ENCODE data around the gene CTSL. TPM values are rescaled to one million over a fixed set of nuclear protein-coding genes. Genes with fewer than 3 reads are reported as not detected.

Gene CTSL
- total RNA-seq = 10 to 100 TPM; 13.2 to 43.0 TPM

DNA sequence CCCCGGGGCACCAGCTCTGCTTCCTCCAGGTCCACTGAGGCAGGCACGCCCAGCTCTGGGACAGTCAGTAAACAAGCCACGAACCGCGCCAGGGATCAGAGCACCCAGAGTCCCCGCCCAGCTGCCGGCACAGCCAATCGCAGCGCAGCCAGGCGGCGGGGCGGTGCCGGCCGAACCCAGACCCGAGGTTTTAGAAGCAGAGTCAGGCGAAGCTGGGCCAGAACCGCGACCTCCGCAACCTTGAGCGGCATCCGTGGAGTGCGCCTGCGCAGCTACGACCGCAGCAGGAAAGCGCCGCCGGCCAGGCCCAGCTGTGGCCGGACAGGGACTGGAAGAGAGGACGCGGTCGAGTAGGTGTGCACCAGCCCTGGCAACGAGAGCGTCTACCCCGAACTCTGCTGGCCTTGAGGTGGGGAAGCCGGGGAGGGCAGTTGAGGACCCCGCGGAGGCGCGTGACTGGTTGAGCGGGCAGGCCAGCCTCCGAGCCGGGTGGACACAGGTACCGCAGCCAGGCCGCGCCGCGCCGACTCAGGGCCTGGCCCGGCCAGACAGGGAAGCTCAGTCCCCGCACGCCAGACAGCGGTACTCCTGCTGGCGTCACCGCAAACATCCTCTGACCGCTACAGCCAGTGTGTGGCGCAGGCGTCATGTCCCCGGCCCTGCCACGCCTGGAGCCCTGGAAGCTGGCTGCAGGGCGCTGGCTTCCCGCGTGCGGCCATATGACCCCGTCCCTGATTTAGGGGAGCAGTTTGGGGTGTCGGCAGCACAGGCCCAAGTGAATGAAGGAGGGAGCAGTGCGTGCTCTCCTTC is at the start of gene CTSL:
TSS of gene CTSL (plus strand) at position 220 of the 810 bp plus-strand sequence. CDS start 1,485 bp downstream, outside the sequence.
- Mint-ChIP-seq H3K4me1 (peaks cover 6% of the 10 kb centered on the region), H3K27me3 (no peaks in the 10 kb centered on the region), H3K9me3 (no peaks in the 10 kb centered on the region), H3K27ac (peak within 1 kb of the TSS; percentile 92), H3K36me3 (ENCODE audit: low read depth) (peaks cover 29% of the 10 kb centered on the region), H3K4me3 (peak within 1 kb of the TSS; percentile 94)
- peak; percentile 86 for ATAC-seq (replicated peaks)

DNA sequence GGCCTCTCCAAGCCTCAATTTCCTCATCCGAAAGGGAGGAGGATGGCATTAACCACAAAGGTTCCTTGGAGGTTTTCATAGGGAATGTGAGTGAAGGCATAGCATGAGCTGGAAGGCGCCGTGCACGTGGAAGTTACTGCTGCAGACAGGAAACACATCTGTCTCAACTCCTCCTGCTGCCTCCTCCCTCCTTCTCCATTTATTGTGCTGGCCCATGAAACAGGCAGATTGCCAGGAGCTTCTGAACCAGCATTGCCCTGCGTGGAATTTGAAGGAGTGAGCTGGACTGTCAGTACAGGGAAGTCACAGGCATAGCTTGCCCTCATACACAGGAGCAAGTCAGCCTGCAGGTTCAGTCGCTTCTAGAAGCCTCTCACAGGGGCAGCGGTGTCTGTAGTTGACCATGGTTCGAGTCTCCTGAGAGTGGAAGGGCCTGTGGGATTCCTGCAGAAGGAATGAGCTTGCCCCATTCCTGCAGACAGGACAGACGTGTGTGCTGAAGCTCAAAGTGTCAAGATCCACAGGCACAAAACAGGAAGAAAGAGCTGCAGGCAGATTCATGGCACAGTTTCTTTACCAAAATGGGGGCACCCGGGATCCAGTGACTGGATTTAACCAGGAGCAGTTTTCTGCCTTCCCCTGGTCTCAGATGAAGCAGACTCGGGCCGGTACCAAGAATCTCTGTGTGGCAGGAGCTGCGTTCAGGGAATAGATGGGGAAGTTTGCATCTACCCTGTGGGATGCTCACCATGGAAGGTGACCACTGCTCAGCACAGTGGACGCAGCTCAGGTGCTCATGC is 48.7 kb upstream of the CTSL start:
- ATAC-seq (replicated peaks) = no peak
- H3K4me3 Mint-ChIP-seq = no peak overlapping the region
- no peaks in the 10 kb centered on the region for H3K36me3 Mint-ChIP-seq (ENCODE audit: low read depth)
- H3K27ac Mint-ChIP-seq = no peak overlapping the region
- peaks cover 3% of the 10 kb centered on the region for H3K27me3 Mint-ChIP-seq
- H3K9me3 Mint-ChIP-seq = no peaks in the 10 kb centered on the region
- H3K4me1 Mint-ChIP-seq = no peaks in the 10 kb centered on the region

DNA sequence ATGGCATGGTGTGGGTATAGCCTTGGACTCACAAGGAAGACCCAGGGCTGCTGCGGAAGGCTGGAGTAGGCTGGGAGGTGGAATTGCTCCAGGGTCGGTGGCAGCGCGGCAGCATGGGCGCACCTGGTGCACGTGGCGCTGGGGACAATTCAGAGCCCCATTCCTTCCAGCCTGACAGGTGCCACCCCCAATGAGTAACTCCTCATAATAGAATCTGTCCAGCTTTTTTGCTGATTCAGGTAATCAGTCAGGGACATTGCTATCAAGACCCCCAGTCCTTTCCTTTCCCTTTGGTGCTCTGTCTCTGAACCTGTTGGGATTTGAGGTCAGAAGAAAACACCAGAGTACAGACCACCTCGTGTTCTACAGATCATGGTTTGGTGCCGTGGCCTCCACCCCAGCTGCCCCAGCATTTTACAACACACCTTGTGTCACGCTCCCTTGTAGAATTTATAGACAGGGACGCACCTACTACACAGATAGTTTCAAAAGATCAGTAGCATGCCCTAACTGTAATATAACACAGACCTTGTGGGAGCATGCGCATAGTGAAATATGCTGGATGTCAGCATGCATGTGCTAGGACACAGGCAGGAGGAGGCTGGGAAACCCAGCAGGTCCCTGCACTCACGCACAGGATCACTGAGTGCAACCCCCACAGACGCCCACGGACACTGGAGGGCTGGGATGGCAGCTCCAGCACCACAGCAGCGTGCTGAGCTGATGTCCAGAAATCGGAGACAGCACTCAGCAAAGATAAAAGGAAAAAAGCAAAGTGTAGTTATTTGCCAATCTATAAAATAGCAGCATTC is 47.9 kb upstream of the CTSL start:
- Mint-ChIP-seq H3K4me1 (no peaks in the 10 kb centered on the region), H3K4me3 (no peak overlapping the region), H3K27me3 (peaks cover 3% of the 10 kb centered on the region), H3K36me3 (ENCODE audit: low read depth) (no peaks in the 10 kb centered on the region), H3K27ac (no peak overlapping the region), H3K9me3 (no peaks in the 10 kb centered on the region)
- ATAC-seq (replicated peaks) = no peak

DNA sequence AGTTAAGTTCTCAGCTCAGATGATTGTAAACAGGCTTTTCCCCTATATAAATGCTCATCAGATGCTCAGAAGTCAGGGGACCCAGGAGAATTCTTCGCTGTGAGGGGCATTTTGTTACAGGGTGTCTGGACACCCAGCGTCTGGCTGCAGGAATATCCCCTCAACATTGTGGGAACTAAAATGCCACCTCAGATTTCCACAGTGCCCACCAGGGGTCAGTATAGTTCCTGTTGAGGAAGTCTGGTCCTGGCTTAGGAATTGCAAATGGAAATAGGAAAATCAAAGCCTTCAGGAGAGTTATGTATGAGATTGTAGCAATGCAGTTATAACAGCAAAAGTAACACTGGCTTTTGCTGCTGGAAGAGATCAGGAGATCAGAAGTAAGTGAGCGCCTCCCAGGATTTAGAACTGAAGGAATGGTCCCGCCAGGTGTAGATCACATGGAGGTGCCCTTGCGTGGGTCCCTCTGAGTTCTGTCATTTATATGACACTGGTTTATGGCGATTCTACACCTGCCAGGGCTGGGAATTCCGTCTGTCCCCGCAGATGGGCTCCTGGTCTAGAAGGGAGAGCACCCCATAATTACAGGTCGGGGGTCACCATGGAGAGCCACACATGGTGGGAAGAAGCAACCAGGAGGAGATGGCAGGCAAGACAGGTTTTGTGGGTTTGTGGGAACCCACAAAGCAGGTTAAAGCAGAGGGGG is 47.1 kb upstream of the CTSL start:
- H3K4me1 Mint-ChIP-seq = no peaks in the 10 kb centered on the region
- H3K9me3 Mint-ChIP-seq = no peaks in the 10 kb centered on the region
- no peak overlapping the region for H3K27ac Mint-ChIP-seq
- H3K4me3 Mint-ChIP-seq = no peak overlapping the region
- no peak for ATAC-seq (replicated peaks)
- H3K27me3 Mint-ChIP-seq = peaks cover 3% of the 10 kb centered on the region
- H3K36me3 Mint-ChIP-seq (ENCODE audit: low read depth) = no peaks in the 10 kb centered on the region

DNA sequence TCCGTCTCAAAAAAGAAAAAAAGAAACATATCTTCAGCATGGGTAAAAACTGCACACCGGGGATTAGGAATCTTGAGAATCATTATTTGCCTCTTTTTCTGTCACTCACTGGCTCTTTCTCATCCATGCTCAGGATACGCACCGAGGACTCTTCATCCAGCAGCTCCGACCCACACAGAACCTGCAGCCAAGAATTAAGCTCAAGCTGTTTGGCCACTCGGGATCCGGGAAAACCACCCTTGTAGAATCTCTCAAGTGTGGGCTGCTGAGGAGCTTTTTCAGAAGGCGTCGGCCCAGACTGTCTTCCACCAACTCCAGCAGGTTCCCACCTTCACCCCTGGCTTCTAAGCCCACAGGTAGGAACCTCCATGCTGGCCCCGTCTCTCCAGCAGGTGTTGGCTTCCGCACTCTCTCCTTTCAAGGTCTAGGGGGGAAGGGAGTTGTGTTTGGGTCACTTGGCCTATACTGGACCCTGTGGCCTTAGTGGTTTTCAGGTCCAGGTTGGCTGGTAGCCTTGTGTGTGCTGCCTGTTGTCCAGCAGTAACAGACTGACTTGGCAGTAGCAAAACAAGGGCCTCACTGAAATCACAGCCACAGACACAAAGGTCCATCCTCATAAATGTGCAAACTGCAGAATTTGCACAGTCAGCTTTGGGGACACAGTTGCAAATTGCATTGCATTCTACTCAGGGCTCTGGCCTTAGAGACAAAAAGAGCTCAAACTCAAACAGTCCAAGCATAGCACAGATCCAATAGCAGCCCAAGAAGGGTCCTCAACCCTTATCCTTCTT is 44.5 kb upstream of the CTSL start:
- Mint-ChIP-seq H3K27me3 (peaks cover 3% of the 10 kb centered on the region), H3K9me3 (peaks cover 4% of the 10 kb centered on the region), H3K27ac (no peak overlapping the region), H3K36me3 (ENCODE audit: low read depth) (no peaks in the 10 kb centered on the region), H3K4me1 (peaks cover 14% of the 10 kb centered on the region), H3K4me3 (no peak overlapping the region)
- ATAC-seq (replicated peaks) = no peak

DNA sequence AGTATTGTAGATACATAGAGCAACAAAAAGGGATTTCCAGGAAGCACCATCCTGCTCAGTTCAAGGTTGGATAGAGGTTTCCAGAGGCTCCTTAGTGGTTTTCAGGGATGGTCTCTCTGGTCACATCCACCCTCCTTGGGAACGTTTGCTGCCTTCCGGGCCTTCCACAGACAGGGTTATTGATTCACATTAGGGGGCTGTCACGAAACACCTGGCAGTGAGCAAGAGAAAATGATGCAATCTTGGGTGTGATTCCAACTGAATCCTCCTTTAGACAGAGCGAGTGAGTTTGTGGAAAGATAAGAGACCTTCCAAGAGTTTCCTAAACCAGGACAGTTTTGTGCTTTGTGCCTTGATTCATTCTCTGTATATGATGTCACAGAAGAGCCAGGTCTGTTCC is 43.8 kb upstream of the CTSL start:
- no peak overlapping the region for H3K4me3 Mint-ChIP-seq
- peaks cover 2% of the 10 kb centered on the region for H3K27me3 Mint-ChIP-seq
- H3K36me3 Mint-ChIP-seq (ENCODE audit: low read depth) = no peaks in the 10 kb centered on the region
- H3K9me3 Mint-ChIP-seq = peaks cover 4% of the 10 kb centered on the region
- no peak overlapping the region for H3K27ac Mint-ChIP-seq
- no peak for ATAC-seq (replicated peaks)
- H3K4me1 Mint-ChIP-seq = peaks cover 14% of the 10 kb centered on the region

DNA sequence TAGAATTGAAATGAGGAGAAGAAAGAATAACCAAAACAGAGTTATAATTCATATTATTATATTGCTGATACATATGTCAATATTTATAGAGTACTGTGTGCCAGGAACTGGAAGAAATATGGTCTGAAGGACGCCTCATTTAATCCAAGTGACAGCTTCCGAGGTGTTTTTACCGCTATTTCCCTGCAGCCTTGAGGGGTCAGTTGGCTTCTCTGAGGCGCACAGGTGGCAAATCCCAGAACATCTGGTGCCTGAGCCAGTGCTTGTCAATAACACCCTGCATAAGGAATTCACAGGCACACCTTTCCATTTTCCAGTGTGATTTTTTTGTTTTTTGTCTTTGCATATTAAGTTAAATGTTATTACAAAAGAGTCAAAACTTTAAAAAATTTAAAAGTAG is 43.3 kb upstream of the CTSL start:
- Mint-ChIP-seq H3K36me3 (ENCODE audit: low read depth) (no peaks in the 10 kb centered on the region), H3K4me3 (no peak overlapping the region), H3K27ac (no peak overlapping the region), H3K27me3 (no peaks in the 10 kb centered on the region), H3K9me3 (peaks cover 4% of the 10 kb centered on the region), H3K4me1 (peaks cover 14% of the 10 kb centered on the region)
- ATAC-seq (replicated peaks) = no peak

DNA sequence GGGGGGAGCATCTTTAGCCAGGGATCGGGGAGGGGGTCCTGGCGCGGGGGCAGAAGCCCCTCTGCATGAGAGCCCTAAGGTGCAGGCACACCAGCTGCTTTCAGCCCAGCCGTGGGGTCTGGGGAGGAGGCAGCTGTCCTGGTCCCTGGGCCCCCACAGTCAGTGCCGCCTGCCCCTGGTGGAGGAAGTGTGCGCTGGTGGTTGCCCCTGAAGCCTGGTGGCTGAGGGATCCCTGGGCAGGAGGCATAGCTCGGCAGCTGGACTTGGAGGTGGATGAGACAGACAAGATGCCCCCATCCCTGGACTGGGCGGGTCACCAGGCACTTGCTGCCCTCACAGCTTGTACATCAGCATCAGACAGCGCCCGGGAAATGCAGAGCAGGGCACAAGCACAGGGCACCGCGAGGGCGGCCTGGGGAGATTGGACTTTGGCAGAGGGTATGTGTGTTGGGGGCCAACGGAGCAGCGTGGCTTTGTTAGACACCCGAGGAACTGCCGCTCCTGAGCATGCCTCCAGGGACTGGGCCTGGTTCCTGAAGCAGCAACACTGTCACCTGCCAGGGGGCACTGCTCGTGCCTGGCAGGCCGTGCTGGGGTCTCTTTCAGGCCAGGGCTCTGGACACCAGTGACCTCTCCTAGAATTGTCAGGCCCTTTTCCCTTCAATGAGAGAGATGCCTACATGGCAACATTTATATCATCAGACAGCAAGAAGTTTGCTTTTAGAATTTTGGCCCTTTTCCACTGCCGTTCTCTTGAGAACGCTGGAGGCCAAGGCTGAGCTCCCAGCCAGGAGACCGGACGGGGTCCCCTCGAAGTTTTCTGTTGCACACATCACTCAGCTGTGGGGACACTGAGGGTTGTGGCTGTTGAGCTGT is 41.9 kb upstream of the CTSL start:
- no peaks in the 10 kb centered on the region for H3K36me3 Mint-ChIP-seq (ENCODE audit: low read depth)

DNA sequence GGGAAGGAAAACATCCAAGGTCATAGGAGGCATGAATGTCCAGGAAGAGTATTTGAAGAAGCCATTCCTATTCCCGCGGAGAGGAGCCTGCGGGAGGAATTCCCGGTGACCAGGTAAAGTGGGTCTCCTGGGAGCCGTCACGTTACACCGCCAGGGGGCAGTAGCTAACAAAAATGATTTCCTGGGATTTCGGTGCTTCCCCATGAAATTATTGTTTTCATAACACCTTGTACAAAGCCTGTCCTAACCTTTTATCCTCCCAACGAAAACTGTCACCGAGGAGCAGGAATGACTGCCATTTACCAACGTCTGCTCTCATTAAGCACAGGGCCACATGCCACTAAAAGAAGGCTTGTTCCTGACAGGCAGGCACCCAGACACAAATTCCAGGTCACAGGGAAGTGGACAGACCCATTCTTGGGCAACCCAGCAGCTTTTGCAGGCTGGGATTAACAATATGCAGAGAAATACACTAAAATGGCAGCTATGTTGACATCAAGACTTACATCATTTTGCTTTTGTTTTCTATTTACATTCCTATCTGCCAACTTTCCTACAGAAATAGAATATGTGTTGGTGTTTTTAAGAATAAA is 41.2 kb upstream of the CTSL start:
- Mint-ChIP-seq H3K9me3 (peaks cover 4% of the 10 kb centered on the region), H3K4me1 (peaks cover 14% of the 10 kb centered on the region), H3K36me3 (ENCODE audit: low read depth) (no peaks in the 10 kb centered on the region), H3K4me3 (peak overlapping the region; percentile 57), H3K27me3 (no peaks in the 10 kb centered on the region), H3K27ac (peak overlapping the region; percentile 78)
- ATAC-seq (replicated peaks) = no peak

More for the DNA sequence above, 41.9 kb upstream of the CTSL start:
- Mint-ChIP-seq H3K9me3 (peaks cover 4% of the 10 kb centered on the region), H3K27me3 (no peaks in the 10 kb centered on the region), H3K27ac (no peak overlapping the region), H3K4me3 (no peak overlapping the region), H3K4me1 (peaks cover 14% of the 10 kb centered on the region)
- no peak for ATAC-seq (replicated peaks)

DNA sequence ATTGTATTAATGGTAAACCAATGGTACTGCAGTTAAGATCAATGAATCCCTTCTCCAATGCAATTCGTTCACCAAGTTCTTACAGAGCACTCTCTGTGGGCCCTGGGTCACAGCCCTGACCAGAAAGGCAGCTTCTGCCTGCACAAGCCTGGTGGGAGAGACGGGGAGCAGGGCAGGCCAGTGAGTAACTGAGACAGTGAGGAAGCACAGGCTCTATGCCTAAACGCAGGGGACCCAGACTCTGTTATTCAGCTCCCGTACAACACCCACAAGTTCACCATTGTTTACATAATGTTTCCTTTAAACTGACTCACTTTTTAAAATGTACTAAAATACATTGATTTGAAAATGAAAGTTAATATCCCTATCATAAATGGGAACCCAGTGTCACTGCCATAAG is 40.5 kb upstream of the CTSL start:
- peak; percentile 59 for ATAC-seq (replicated peaks)
- no peaks in the 10 kb centered on the region for H3K36me3 Mint-ChIP-seq (ENCODE audit: low read depth)
- peaks cover 14% of the 10 kb centered on the region for H3K4me1 Mint-ChIP-seq
- H3K27me3 Mint-ChIP-seq = no peaks in the 10 kb centered on the region
- peaks cover 4% of the 10 kb centered on the region for H3K9me3 Mint-ChIP-seq
- H3K4me3 Mint-ChIP-seq = peak overlapping the region; percentile 57
- H3K27ac Mint-ChIP-seq = peak overlapping the region; percentile 78

DNA sequence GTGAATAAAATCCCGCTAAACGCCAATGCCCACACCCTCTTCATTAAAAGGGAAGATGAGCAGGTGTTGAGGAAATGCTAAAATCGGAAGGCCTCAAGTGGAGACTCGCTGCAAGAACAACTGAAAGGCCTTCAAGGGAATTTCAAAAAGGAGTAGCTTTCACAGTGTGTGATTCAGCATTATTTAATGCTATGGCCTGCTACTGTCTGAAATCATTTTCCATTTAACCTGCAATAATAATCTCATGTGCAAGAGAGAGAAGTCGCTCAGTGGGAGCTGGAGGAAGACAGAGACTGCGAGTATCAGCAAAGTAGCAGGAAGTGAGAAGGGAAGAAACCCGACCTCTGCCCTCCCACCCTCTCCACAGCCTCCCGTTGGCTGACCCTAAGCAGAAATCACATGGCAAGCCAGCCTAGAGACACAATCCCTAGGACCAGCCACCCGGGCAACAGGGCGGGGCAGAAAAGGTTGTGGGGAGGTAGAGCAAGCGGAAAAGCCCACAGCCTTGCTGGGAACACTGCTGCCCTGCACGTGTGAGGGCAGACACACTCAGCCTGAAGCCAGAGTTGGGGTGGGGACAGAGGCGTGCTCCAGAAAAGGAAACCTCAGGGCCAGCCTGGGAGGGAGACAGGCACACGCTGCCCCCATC is 39.9 kb upstream of the CTSL start:
- Mint-ChIP-seq H3K9me3 (peaks cover 4% of the 10 kb centered on the region), H3K27ac (peak overlapping the region; percentile 78), H3K4me1 (peaks cover 14% of the 10 kb centered on the region), H3K27me3 (no peaks in the 10 kb centered on the region), H3K4me3 (peak overlapping the region; percentile 57), H3K36me3 (ENCODE audit: low read depth) (no peaks in the 10 kb centered on the region)
- peak; percentile 39 for ATAC-seq (replicated peaks)

DNA sequence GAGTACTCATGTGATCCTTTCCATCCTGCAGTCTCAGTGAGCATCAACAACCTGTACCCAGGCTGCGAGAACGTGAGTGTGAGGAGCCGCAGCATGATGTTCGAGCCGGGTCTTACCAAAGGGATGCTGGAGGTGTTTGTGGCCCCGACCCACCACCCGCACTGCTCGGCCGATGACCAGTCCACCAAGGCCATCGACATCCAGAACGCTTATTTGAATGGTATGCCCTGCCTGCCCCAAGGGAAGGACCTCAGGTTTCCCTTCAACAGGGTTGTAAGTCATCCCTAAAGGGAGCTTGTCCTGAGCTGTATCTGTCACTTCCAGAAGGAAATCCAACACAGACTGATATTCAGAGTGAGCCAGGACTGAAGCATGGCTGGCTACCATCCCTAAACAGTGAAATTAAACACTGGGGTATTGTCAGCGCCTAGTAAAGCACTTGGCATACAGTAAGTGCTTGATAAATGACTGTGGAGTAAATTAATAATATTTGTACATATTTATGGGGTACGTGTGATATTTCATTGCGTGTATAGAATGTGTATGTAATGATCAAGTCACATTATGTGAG is 39.3 kb upstream of the CTSL start:
- Mint-ChIP-seq H3K27me3 (no peaks in the 10 kb centered on the region), H3K4me3 (no peak overlapping the region), H3K27ac (peak overlapping the region; percentile 78), H3K36me3 (ENCODE audit: low read depth) (no peaks in the 10 kb centered on the region), H3K9me3 (peaks cover 4% of the 10 kb centered on the region), H3K4me1 (peaks cover 14% of the 10 kb centered on the region)
- ATAC-seq (replicated peaks) = no peak
